T-helper 17 cell (primary cell): Measurements from ENCODE around the gene ELAC2. TPM values are rescaled to one million over a fixed set of nuclear protein-coding genes. Genes with fewer than 3 reads are reported as not detected.
A peak's percentile ranks its signal among the peaks of the same experiment; 100 is the strongest.

ENCODE experiments used
- ATAC-seq: fragments of 150-1000 bp; cut with Tn5 transposase; 2 replicates; pipeline ENCODE4 v1.10.0; 2021; ENCODE audit warnings: mild to moderate bottlenecking, moderate library complexity
- DNase-seq, 3 donors: peaks; one replicate each; pipeline versions ENCODE4 v3.0.0 to v3.0.0-alpha.2; 2020 to 2021
- H3K9me3 ChIP-seq: one replicate; pipeline ENCODE4 v1.7.0; 2013; ENCODE audit warnings: low read length, mild to moderate bottlenecking; ENCODE audit not compliant: control insufficient read depth, poor library complexity, severe bottlenecking
- H3K27ac Mint-ChIP-seq: one replicate; pipeline ENCODE4 v1.8.0; 2022; ENCODE audit warnings: mild to moderate bottlenecking, moderate library complexity, mixed read lengths
- H3K27me3 Mint-ChIP-seq: one replicate; pipeline ENCODE4 v1.8.0; 2022; ENCODE audit warnings: mixed read lengths
- H3K36me3 Mint-ChIP-seq: one replicate; pipeline ENCODE4 v1.8.0; 2022; ENCODE audit warnings: low read depth, mixed read lengths
- H3K4me1 Mint-ChIP-seq: one replicate; pipeline ENCODE4 v1.8.0; 2022; ENCODE audit warnings: mild to moderate bottlenecking, mixed read lengths
- H3K4me3 Mint-ChIP-seq: one replicate; pipeline ENCODE4 v1.8.0; 2022; ENCODE audit warnings: mild to moderate bottlenecking, moderate library complexity, mixed read lengths
- total RNA-seq, 4 donors: library from RNA in 2 of 4; stranded (reverse) in 2 of 4; gene quantifications; one replicate each; pipeline ENCODE4 v1.2.3 and lab custom pipeline; 2022 to 2026

The ELAC2 gene
- total RNA-seq, 2 donors from 2014 or later: 48.8 to 62.9 TPM

- Mint-ChIP-seq H3K36me3 (peaks cover 2% of the 10 kb centered on the region), H3K27ac (peak overlapping the region; percentile 34), H3K4me1 (peaks cover 16% of the 10 kb centered on the region), H3K27me3 (peaks cover 16% of the 10 kb centered on the region), H3K4me3 (peak overlapping the region; percentile 49)
- peak in 2 of 3 donors; percentile 13 to 32 for DNase-seq
- no peaks in the 10 kb centered on the region for H3K9me3 ChIP-seq
- ATAC-seq: peak; percentile 72
These were observed 12.9 kb upstream of the ELAC2 start for GRCh38 chr17:13030459-13031300.

DNA sequence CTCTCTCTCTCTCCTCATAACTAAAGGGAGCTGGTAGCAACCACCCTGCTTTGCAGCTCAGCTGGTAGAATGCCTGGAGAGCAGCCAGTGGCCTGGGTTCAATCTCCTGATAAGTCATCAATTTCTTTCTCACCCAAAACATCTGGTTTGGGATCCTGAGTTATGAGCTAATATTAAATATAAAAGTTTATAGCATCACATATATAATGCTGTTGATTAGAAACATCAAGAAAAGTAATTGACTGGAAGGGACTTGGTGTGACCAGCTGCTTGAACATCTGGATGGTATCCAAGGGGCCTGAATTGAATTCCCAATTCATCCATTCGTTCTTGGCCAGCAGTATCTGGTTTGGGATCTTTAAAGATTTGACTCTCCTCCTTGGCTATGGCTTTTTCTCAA lies 12.2 kb upstream of the ELAC2 start:
- H3K36me3 Mint-ChIP-seq: peaks cover 2% of the 10 kb centered on the region
- peaks cover 19% of the 10 kb centered on the region for H3K27me3 Mint-ChIP-seq
- ATAC-seq (no peak), DNase-seq (no peak)
- H3K4me1 Mint-ChIP-seq: peaks cover 16% of the 10 kb centered on the region
- peak overlapping the region; percentile 34 for H3K27ac Mint-ChIP-seq
- no peaks in the 10 kb centered on the region for H3K9me3 ChIP-seq
- H3K4me3 Mint-ChIP-seq: peak overlapping the region; percentile 49

DNA sequence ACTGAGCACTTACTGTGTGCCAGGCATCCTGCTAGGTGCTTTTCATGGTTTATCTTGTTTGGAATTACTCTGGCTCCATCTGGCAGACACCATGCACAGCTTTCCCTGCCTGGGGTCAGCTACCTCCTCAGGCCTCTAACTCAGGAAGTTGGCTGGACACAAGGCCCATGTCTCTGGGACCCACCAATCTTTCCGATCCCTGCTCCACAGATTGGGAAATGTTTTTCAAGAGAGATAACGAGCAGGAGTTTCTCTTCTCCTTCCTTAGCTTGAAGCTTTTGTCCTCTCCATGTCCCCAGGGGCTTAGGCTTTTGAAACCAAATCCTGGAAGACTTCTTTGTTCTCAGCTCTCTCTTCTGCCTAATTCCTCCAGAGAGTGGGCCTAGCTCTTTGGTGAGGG lies 11.5 kb upstream of the ELAC2 start:
- H3K27me3 Mint-ChIP-seq: peaks cover 19% of the 10 kb centered on the region
- H3K4me3 Mint-ChIP-seq: no peak overlapping the region
- H3K27ac Mint-ChIP-seq: no peak overlapping the region
- ATAC-seq (no peak), DNase-seq (no peak)
- H3K4me1 Mint-ChIP-seq: peaks cover 23% of the 10 kb centered on the region
- peaks cover 2% of the 10 kb centered on the region for H3K36me3 Mint-ChIP-seq
- H3K9me3 ChIP-seq: no peaks in the 10 kb centered on the region

DNA sequence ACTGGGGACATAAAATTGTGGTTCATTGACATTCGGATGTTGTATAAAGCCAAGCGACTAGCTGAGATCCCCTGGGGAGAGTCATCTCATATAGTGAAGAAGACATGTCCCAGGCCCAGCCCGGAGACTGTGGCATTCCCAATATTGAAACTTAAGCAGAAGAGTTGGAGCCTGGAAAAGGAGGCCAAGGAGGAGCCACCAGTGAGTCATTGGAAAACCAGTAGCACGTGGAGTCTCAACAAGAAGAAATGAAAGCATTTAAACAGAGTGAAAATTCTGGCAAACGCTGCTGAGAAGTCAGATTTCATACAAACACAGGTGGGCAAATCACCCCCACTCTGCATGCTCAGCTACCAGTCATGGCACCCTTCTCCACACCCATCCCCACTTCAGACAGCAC lies 9.4 kb upstream of the ELAC2 start:
- H3K9me3 ChIP-seq: no peaks in the 10 kb centered on the region
- no peak for DNase-seq
- Mint-ChIP-seq H3K27me3 (peaks cover 19% of the 10 kb centered on the region), H3K4me1 (peaks cover 25% of the 10 kb centered on the region), H3K27ac (no peak overlapping the region), H3K36me3 (peaks cover 2% of the 10 kb centered on the region), H3K4me3 (no peak overlapping the region)
- ATAC-seq: no peak

GRCh38 chr17:13025687-13026086 lies 7.9 kb upstream of the ELAC2 start:
- Mint-ChIP-seq H3K27me3 (peaks cover 19% of the 10 kb centered on the region), H3K27ac (no peak overlapping the region), H3K4me1 (peaks cover 17% of the 10 kb centered on the region), H3K36me3 (peaks cover 2% of the 10 kb centered on the region), H3K4me3 (no peak overlapping the region)
- ATAC-seq: no peak
- no peaks in the 10 kb centered on the region for H3K9me3 ChIP-seq
- DNase-seq: no peak

DNA sequence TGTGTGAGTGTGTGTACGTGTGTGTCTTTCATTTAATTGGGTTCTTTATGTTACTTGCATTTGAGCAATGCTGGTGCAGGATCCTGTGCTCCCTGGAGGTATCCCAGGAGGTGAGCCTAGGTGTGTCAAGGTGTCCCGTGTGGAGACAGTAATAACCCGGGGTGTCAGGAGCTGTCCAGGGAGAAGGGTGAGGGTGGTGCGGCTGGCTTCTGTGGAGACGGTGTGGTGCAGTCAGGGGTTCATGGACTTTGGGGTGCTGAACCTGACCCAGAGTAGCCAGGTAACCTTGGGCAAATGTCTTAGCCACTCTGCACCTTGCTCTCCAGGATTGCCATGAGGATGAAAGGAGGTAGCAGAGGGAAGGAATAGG lies 7.4 kb upstream of the ELAC2 start:
- H3K4me3 Mint-ChIP-seq: no peak overlapping the region
- H3K27ac Mint-ChIP-seq: no peak overlapping the region
- no peaks in the 10 kb centered on the region for H3K9me3 ChIP-seq
- H3K4me1 Mint-ChIP-seq: peaks cover 14% of the 10 kb centered on the region
- peaks cover 2% of the 10 kb centered on the region for H3K36me3 Mint-ChIP-seq
- peaks cover 19% of the 10 kb centered on the region for H3K27me3 Mint-ChIP-seq
- DNase-seq (no peak), ATAC-seq (no peak)

DNA sequence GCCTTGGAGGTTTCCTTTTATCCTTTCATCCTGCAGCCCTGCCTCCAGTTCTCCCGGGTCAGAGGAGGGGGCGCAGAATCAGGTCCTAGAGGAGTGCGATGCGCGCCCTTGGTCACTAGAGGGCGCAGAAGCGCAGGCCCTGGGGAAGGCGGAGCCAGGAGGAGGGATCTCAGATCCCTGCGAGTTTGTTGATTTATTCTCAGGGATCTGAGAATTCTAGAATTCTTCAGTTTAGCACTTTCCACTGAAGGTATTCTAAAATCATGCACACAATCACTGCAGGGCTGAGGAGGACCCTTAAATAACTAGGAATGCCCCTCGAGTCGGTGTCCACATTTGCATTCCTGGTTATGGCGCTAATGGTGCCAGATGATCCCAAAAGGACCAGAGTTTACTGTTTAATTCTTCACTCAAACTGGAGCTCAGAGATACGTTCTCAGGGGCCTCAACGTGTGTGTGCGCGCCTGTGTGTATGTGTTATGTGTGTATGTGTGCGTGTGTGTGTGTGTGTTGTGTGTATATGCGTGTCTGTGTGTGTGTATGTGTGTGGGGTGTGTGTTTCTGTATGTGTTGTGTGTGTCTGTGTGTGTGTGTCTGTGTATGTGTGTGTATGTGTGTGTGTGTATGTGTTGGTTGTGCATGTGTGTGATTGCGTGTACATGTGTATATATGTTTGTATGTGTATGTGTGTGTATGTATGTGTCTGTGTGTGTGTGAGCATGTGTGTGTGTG lies 6.9 kb upstream of the ELAC2 start:
- peak; percentile 56 to 58 (median 57) for DNase-seq
- peaks cover 14% of the 10 kb centered on the region for H3K4me1 Mint-ChIP-seq
- H3K9me3 ChIP-seq: no peaks in the 10 kb centered on the region
- peaks cover 2% of the 10 kb centered on the region for H3K36me3 Mint-ChIP-seq
- peak; percentile 99 for ATAC-seq
- H3K27me3 Mint-ChIP-seq: peaks cover 19% of the 10 kb centered on the region
- peak overlapping the region; percentile 73 for H3K4me3 Mint-ChIP-seq
- H3K27ac Mint-ChIP-seq: peak overlapping the region; percentile 47

DNA sequence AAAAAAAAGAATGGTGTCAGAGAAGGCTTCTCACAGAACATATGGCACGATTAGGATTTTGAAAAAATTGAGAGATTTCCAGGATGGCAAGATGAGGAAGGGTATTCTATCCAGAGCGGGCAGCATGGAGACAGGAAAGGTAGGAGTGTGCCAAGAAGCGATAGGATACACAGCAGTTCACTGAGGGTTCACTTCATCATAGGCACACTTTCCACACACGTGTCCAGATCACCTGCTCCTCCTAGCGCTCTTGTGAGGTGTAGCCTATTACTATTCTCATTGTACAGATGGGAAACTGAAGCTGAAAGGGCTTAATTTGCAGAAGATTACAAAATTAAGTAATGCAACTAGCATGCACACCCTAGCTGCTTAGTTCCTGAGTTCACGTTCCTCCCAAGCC lies 6.2 kb upstream of the ELAC2 start:
- peaks cover 14% of the 10 kb centered on the region for H3K4me1 Mint-ChIP-seq
- H3K36me3 Mint-ChIP-seq: peaks cover 2% of the 10 kb centered on the region
- H3K4me3 Mint-ChIP-seq: no peak overlapping the region
- no peaks in the 10 kb centered on the region for H3K9me3 ChIP-seq
- DNase-seq (no peak), ATAC-seq (peak; percentile 35)
- peaks cover 19% of the 10 kb centered on the region for H3K27me3 Mint-ChIP-seq
- H3K27ac Mint-ChIP-seq: no peak overlapping the region

DNA sequence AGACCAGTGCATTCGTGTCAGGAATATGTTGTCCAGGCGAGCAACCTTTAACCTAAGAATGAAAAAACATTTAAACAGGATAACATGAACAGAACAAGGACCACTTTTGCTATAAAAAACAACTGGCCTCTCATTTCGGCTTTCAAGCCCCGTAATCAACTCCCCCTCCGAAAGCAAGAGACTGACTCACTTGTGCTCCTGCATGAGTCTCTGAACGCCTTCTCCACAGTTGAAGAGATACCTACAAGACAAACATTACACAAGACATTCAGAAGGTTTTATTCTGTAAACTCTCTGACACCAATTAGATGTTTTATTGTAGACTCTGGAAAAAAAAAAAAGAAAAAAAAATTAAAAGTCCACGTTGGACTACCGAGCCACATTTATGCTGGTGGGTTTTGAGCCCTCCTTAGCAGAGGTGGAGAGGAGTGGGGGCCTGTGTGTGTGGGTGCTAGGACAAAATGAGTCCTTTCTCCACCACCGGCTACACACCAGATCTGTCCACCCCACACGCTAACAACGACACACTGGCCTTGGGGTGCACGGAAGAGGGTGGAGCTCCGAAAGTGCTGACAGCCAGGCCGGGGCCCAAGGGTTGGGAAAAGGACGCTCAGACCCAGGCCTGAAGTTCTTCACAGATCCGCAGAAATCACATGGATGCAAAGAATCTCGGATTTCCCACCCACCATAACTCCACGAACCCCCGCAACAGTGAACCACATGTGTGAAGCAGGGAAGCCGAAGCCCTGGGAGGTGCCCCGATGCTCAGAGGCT lies 759 bp downstream of the ELAC2 start:
- H3K27ac Mint-ChIP-seq: peak overlapping the region; percentile 96
- H3K4me1 Mint-ChIP-seq: peaks cover 13% of the 10 kb centered on the region
- peaks cover 7% of the 10 kb centered on the region for H3K36me3 Mint-ChIP-seq
- ATAC-seq: no peak
- no peaks in the 10 kb centered on the region for H3K27me3 Mint-ChIP-seq
- H3K4me3 Mint-ChIP-seq: peak overlapping the region; percentile 95
- no peaks in the 10 kb centered on the region for H3K9me3 ChIP-seq
- no peak for DNase-seq

DNA sequence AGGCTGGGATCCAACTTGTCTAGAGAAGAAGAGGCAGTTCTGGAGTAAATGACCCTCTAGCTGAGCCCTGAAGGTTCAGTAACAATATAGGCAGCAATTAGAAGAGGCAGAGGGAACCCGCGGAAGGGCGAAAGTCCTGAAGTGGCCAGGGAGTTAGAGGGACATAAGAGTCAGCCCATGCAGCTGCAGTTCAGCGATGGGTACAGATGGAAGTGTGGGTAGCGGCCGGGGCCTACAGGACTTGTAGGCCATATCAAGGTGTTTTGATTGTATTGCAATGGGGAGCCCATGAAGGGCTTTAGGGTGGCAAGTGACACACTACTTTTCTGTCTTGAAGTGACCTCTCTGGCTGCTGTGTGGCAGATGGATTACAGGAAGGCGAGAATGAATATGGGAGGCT lies 3.0 kb downstream of the ELAC2 start:
- DNase-seq: no peak
- Mint-ChIP-seq H3K4me3 (no peak overlapping the region), H3K36me3 (peaks cover 9% of the 10 kb centered on the region), H3K4me1 (peaks cover 13% of the 10 kb centered on the region), H3K27ac (peak overlapping the region; percentile 67), H3K27me3 (no peaks in the 10 kb centered on the region)
- ATAC-seq: no peak
- H3K9me3 ChIP-seq: no peaks in the 10 kb centered on the region

GRCh38 chr17:13010959-13011358 lies 6.9 kb downstream of the ELAC2 start:
- Mint-ChIP-seq H3K4me1 (peaks cover 8% of the 10 kb centered on the region), H3K4me3 (no peak overlapping the region), H3K36me3 (peaks cover 12% of the 10 kb centered on the region), H3K27ac (no peak overlapping the region), H3K27me3 (no peaks in the 10 kb centered on the region)
- no peak for ATAC-seq
- H3K9me3 ChIP-seq: no peaks in the 10 kb centered on the region
- DNase-seq: no peak

GRCh38 chr17:13008461-13008860 lies 9.4 kb downstream of the ELAC2 start:
- H3K27me3 Mint-ChIP-seq: no peaks in the 10 kb centered on the region
- H3K4me3 Mint-ChIP-seq: no peak overlapping the region
- H3K9me3 ChIP-seq: no peaks in the 10 kb centered on the region
- peaks cover 4% of the 10 kb centered on the region for H3K4me1 Mint-ChIP-seq
- H3K27ac Mint-ChIP-seq: no peak overlapping the region
- no peak for ATAC-seq
- H3K36me3 Mint-ChIP-seq: peaks cover 9% of the 10 kb centered on the region
- no peak for DNase-seq

DNA sequence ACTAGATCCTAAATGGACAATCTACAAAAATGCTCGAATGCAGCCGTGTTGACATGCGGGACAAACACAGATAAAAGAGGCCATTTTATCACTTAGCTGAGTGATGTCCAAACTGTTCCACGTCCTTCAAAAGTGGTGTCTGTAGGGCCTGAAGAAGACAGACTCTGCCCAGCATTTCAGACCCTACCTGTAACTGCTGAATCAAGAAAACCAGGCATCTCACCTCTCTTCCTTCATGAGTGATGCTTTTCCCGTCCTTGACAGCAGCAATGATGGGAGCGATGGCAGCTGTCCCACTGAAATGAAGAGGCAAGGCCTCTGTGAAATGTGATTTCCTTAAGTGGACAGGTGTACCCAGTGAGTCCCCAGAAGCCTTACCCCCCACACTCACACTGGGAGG lies 12.3 kb downstream of the ELAC2 start:
- Mint-ChIP-seq H3K4me3 (no peak overlapping the region), H3K36me3 (peaks cover 9% of the 10 kb centered on the region), H3K27me3 (no peaks in the 10 kb centered on the region), H3K4me1 (peaks cover 4% of the 10 kb centered on the region), H3K27ac (no peak overlapping the region)
- no peak for DNase-seq
- no peaks in the 10 kb centered on the region for H3K9me3 ChIP-seq
- ATAC-seq: no peak
